Spleen (tissue), 11 donors: Measurements from ENCODE around the gene PLA2G4D. TPM values are rescaled to one million over a fixed set of nuclear protein-coding genes. Genes with fewer than 3 reads are reported as not detected.

Source experiments
- DNase-seq: peaks from one replicate; pipeline ENCODE4 v3.0.0-alpha.2; 2020
- H3K27ac ChIP-seq, 8 donors: fragments of 200-600 bp; sonication (generic) in 7 of 8; 1 replicate in 4 of 8; 2 replicates in 4 of 8; pipeline versions ENCODE4 v1.5.0 to v1.8.0; 2016 to 2021; ENCODE audit warnings: inconsistent platforms in 4 of 8, mild to moderate bottlenecking in 4 of 8, moderate library complexity in 1 of 8
- H3K27me3 ChIP-seq, 7 donors: fragments of 200-600 bp; sonication (generic) in 6 of 7; replicated peaks in 1 of 7; 1 replicate in 4 of 7; 2 replicates in 3 of 7; pipeline versions ENCODE4 v1.5.0 to v1.8.0; 2016 to 2021; ENCODE audit warnings: inconsistent platforms in 3 of 7, mild to moderate bottlenecking in 1 of 7
- H3K36me3 ChIP-seq, 6 donors: fragments of 200-600 bp; sonication (generic) in 5 of 6; 1 replicate in 4 of 6; 2 replicates in 2 of 6; pipeline versions ENCODE4 v1.5.0 to v1.8.0; 2016 to 2021; ENCODE audit warnings: inconsistent platforms in 2 of 6
- H3K4me1 ChIP-seq, 6 donors: fragments of 200-600 bp; sonication (generic) in 5 of 6; 1 replicate in 3 of 6; 2 replicates in 3 of 6; pipeline versions ENCODE4 v1.5.0 to v1.8.0; 2016 to 2021; ENCODE audit warnings: inconsistent platforms in 3 of 6
- H3K4me3 ChIP-seq, 8 donors: fragments of 200-600 bp; sonication (generic) in 7 of 8; 1 replicate in 4 of 8; 2 replicates in 4 of 8; pipeline versions ENCODE4 v1.5.0 to v1.8.0; 2016 to 2021; ENCODE audit warnings: inconsistent platforms in 4 of 8, mild to moderate bottlenecking in 4 of 8, moderate library complexity in 2 of 8
- H3K9me3 ChIP-seq, 8 donors: fragments of 200-600 bp; sonication (generic) in 7 of 8; 1 replicate in 4 of 8; 2 replicates in 4 of 8; pipeline versions ENCODE4 v1.5.0 to v1.8.0; 2016 to 2021; ENCODE audit warnings: inconsistent platforms in 4 of 8
- POLR2A ChIP-seq, 3 donors: fragments of 450-650 bp; IDR thresholded peaks; one replicate each; pipeline ENCODE4 v1.5.1; 2017; ENCODE audit warnings: antibody characterized with exemption in 3 of 3, mild to moderate bottlenecking in 1 of 3
- POLR2AphosphoS5 ChIP-seq, 3 donors: sonication (generic); formaldehyde crosslinking; IDR thresholded peaks; one replicate each; pipeline ENCODE4 v1.5.1; 2017; ENCODE audit warnings: antibody characterized with exemption in 3 of 3
- WGBS, 5 donors: extraction: QIAGEN DNeasy Blood & Tissue Kit in 3 of 5; methylation state at CpG; one replicate each; pipeline versions ENCODE4 v1.1.5 to v1.1.7; 2013 to 2018; 5-methylcytosine and 5-hydroxymethylcytosine counted together
- intact Hi-C: fragments of 100-400 bp; cut with DNase I; formaldehyde crosslinking; loops from one replicate; pipeline ENCODE4 v1.15.0; 2023; ENCODE audit warnings: low total_unique reads
- polyA plus RNA-seq, 3 donors: library from polyadenylated mRNA; stranded (reverse); fragments of 200-250 nt; gene quantifications; one replicate each; pipeline ENCODE4 v1.2.1, GENCODE V29; 2013
- total RNA-seq, 7 donors: library from RNA; depleted of rRNA in 3 of 7; stranded (reverse); fragments of >200 nt in 3 of 7; fragmentation: NEBNext Ultra II Directional in 4 of 7; extraction: Animal tissue kit (Norgen Biotek cat#: 25700) in 4 of 7; gene quantifications; one replicate each; pipeline versions ENCODE4 v1.1.0 to v1.2.1, GENCODE V29; 2016 to 2021
- TF ChIP-seq, protein P1 (sequence below), 11 experiments: fragments of 200-600 bp in 7 of 11; fragments of 450-650 bp in 4 of 11; sonication (generic) in 4 of 11; IDR thresholded peaks in 8 of 11; conservative IDR thresholded peaks in 3 of 11; 1 replicate in 7 of 11; 2 replicates in 4 of 11; pipeline versions ENCODE4 v1.4.0 to v1.8.0; 2016 to 2021; ENCODE audit warnings: antibody characterized with exemption in 11 of 11, inconsistent platforms in 4 of 11, mild to moderate bottlenecking in 1 of 11
- donor health status: healthy with polysubstance abuse.
- donor health status: DM: no; HTN: no; CAD: no; lungs with moderate emphysema.
- donor health status: DM: no; HTN: no; CAD: no.
- donor health status: Bipolar disorder and iron deficiency.
- donor health status: healthy.
- donor health status: DM: no; HTN: no; CAD: no.
- donor health status: DM: yes; HTN: yes; CAD: no.

Gene PLA2G4D
- total and polyA plus RNA-seq, 10 donors: not detected

DNA sequence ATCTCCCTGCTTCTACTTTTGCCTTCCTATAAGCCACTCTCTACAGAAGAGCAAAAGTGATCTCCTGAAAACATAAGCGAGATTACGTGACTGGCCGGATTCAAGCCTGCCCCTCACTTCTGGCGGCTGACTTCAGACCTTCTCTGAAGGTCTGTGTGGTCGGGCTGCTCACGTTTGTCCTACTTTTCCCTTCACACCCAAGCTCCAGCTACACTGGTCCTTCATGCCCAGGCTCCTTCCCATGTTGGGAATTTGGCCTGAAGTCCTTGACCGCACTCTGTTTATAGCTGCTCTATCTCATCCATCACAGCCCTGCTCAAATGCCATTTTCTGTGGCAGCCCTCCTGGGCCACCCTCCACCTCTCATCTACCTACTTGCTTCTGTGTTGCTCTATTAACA, 66.8 kb downstream of the PLA2G4D start:
- no peaks in the 10 kb centered on the region for H3K4me1 ChIP-seq
- H3K27me3 ChIP-seq: no peaks in the 10 kb centered on the region
- intact Hi-C loops: no loop called here
- no peak overlapping the region for H3K27ac ChIP-seq
- 77 to 85% (median 83%) methylated on average over 7 of the region's 7 CpGs for WGBS, 5 donors
- no peaks in the 10 kb centered on the region for H3K36me3 ChIP-seq
- H3K4me3 ChIP-seq: no peak overlapping the region
- DNase-seq: no peak
- peaks cover 0 to 9% (median 0%) of the 10 kb centered on the region in 8 donors for H3K9me3 ChIP-seq
- TF ChIP-seq, protein P1, sequence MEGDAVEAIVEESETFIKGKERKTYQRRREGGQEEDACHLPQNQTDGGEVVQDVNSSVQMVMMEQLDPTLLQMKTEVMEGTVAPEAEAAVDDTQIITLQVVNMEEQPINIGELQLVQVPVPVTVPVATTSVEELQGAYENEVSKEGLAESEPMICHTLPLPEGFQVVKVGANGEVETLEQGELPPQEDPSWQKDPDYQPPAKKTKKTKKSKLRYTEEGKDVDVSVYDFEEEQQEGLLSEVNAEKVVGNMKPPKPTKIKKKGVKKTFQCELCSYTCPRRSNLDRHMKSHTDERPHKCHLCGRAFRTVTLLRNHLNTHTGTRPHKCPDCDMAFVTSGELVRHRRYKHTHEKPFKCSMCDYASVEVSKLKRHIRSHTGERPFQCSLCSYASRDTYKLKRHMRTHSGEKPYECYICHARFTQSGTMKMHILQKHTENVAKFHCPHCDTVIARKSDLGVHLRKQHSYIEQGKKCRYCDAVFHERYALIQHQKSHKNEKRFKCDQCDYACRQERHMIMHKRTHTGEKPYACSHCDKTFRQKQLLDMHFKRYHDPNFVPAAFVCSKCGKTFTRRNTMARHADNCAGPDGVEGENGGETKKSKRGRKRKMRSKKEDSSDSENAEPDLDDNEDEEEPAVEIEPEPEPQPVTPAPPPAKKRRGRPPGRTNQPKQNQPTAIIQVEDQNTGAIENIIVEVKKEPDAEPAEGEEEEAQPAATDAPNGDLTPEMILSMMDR (IDR thresholded peaks at IDR 0.05 in 8 of 11, conservative IDR thresholded peaks at IDR 0.05 in 3 of 11): no peak
- TF ChIP-seq POLR2AphosphoS5 (IDR thresholded peaks at IDR 0.05): no peak
- TF ChIP-seq POLR2A (IDR thresholded peaks at IDR 0.05): no peak

DNA sequence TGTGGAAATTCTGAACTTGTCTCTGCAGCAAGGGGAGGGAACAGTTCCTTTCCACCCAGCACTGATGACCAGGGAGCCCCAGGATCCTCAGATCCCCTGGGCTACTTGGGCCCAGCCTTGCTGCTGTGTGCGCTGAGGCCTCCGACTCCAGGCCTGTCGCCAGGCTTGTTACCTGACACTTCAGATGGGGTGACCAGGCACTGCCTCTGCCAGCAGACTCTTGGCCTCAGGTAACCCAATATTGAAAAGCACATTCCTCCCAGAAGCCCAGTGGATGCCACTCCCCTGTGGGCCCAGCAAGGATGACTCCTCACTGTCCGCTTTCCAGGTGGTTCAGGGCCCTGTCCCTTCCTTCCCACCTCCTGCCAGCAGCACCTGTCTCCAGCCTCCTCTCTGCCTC, 70.1 kb downstream of the PLA2G4D start:
- H3K9me3 ChIP-seq: peaks cover 0 to 9% (median 0%) of the 10 kb centered on the region in 8 donors
- WGBS, 5 donors: 72 to 97% (median 95%) methylated on average over 3 to 4 of the region's 4 CpGs
- H3K4me3 ChIP-seq: no peak overlapping the region
- no peaks in the 10 kb centered on the region for H3K36me3 ChIP-seq
- peaks cover 0 to 6% (median 0%) of the 10 kb centered on the region in 7 donors for H3K27me3 ChIP-seq
- no peak for DNase-seq
- no peaks in the 10 kb centered on the region for H3K4me1 ChIP-seq
- intact Hi-C loops: no loop called here
- TF ChIP-seq, protein P1 (IDR thresholded peaks at IDR 0.05 in 8 of 11, conservative IDR thresholded peaks at IDR 0.05 in 3 of 11): no peak
- no peak for TF ChIP-seq POLR2AphosphoS5 (IDR thresholded peaks at IDR 0.05)
- no peak for TF ChIP-seq POLR2A (IDR thresholded peaks at IDR 0.05)
- H3K27ac ChIP-seq: no peak overlapping the region

DNA sequence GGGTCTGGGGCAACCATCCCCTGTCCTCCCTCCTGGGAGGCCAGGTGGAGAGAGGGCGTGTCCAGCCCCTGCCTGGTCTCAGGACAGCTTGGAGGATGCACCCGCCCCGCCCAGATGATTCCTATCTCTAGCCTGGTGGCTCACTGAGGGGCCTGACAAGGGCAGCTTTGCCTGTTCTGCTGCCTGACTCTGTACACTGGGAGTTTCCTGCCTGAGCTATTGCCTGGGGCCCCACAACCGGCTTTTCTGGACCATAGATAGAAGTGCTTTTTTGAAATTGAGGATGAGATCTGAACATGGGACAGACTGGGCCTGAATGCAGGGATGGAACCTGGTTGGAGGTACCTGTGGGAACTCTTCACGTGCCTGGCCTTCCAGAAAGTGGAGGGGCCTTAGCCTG, 72.8 kb downstream of the PLA2G4D start:
- peaks cover 0 to 6% (median 0%) of the 10 kb centered on the region in 7 donors for H3K27me3 ChIP-seq
- no peak overlapping the region for H3K27ac ChIP-seq
- H3K4me3 ChIP-seq: no peak overlapping the region
- TF ChIP-seq, protein P1 (IDR thresholded peaks at IDR 0.05 in 8 of 11, conservative IDR thresholded peaks at IDR 0.05 in 3 of 11): no peak
- TF ChIP-seq POLR2AphosphoS5 (IDR thresholded peaks at IDR 0.05) (no peak), POLR2A (IDR thresholded peaks at IDR 0.05) (no peak)
- H3K36me3 ChIP-seq: no peaks in the 10 kb centered on the region
- no peaks in the 10 kb centered on the region for H3K4me1 ChIP-seq
- intact Hi-C loops: no loop called here
- 80 to 95% (median 86%) methylated on average over 5 of the region's 5 CpGs for WGBS, 5 donors
- DNase-seq: peak; percentile 15
- H3K9me3 ChIP-seq: peaks cover 0 to 9% (median 0%) of the 10 kb centered on the region in 8 donors

DNA sequence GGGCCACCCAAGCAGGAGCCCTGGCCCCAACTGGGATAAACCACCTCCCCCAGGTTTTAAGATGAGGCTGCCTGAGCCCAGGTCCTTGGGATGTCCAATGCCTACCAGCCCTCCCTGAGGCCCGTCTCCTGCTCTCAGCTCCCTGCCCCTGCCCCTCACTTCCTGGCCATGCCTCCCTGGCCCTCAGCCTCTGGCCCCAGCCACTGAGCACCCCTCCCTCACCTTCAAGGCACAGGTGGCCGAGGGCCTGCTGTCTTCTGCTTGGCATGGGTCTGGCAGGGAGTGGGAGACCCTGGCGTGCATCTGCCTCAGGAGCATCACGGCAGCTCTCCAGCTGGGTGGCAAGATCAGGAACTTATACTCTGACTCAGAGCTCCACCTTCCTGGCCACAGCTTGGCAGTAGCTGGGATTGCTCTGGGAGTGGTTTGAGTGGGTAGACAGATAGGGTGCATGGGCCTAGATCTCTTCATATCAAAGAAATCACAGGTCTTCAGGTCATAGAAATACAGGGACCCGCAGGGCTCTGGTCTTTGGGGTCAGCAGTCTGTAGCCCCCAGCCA, 73.6 kb downstream of the PLA2G4D start, which contains the start of gene PLA2G4E:
PLA2G4E (minus strand) TSS at position 330 of the 561 bp plus-strand sequence; CDS start at position 318, 12 bp downstream.
- Histone ChIP-seq H3K27ac (no peak within 1 kb of the TSS), H3K9me3 (peaks cover 0 to 9% (median 0%) of the 10 kb centered on the region in 8 donors), H3K4me1 (no peaks in the 10 kb centered on the region), H3K4me3 (no peak within 1 kb of the TSS), H3K36me3 (no peaks in the 10 kb centered on the region), H3K27me3 (peaks cover 0 to 6% (median 0%) of the 10 kb centered on the region in 7 donors)
- WGBS, 5 donors: 86 to 93% (median 89%) methylated on average over 5 of the region's 5 CpGs
- intact Hi-C loops: no loop called here
- TF ChIP-seq, protein P1 (IDR thresholded peaks at IDR 0.05 in 8 of 11, conservative IDR thresholded peaks at IDR 0.05 in 3 of 11): no peak
- TF ChIP-seq POLR2AphosphoS5 (IDR thresholded peaks at IDR 0.05): no peak
- TF ChIP-seq POLR2A (IDR thresholded peaks at IDR 0.05): no peak
- DNase-seq: peak; percentile 61
